GM21825 (cell line): ENCODE results near the gene BEND5.
A peak's percentile ranks its signal among the peaks of the same experiment; 100 is the strongest.

Experiments used
- ATAC-seq: cut with Tn5 transposase; IDR thresholded peaks from one replicate; pipeline ENCODE4 v1.9.1; 2021; ENCODE audit warnings: mild to moderate bottlenecking, moderate library complexity; ENCODE audit not compliant: unreplicated experiment

BEND5 gene, protein sequence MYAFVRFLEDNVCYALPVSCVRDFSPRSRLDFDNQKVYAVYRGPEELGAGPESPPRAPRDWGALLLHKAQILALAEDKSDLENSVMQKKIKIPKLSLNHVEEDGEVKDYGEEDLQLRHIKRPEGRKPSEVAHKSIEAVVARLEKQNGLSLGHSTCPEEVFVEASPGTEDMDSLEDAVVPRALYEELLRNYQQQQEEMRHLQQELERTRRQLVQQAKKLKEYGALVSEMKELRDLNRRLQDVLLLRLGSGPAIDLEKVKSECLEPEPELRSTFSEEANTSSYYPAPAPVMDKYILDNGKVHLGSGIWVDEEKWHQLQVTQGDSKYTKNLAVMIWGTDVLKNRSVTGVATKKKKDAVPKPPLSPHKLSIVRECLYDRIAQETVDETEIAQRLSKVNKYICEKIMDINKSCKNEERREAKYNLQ

DNA sequence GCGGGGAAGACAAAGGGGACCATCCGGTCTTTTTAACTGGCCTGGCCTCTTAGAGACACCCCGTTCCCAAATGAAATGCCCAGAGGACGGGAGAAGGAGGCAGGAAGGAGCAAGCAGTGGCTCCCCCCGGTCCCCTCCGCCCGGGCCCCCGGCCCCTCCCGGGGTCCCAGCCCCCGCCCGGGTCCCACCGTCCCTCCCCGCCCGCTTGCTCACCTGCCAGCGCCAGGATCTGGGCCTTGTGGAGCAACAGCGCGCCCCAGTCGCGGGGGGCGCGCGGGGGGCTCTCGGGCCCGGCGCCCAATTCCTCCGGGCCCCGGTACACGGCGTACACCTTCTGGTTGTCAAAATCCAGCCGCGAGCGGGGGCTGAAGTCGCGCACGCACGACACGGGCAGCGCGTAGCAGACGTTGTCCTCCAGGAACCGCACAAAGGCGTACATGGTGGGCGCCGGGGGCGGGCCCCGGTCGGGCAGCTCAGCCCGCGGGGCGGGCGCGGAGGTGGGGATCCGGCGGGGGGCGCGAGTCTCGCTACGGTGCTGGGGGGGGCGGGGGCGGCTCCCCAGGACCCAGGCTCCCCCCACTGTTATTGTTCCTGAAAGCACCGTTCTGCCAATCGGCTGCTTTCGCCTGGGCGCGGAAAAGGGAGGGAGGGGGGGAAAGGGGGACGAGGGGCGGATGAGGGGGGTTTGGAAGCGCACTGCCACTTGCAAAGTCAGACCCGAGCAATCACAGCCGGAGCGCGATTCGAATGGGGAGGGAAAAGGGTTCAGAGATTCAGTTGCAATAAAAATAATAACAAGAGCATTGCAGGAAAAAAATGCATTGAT, at the start of gene BEND5:
Gene BEND5, minus strand, starts transcription at position 499 of the 826 bp plus-strand sequence. Its CDS starts 60 bp downstream, at position 439.
- ATAC-seq: no peak

GRCh38 chr1:48823168-48823567, 46.5 kb upstream of the BEND5 start:
- no peak for ATAC-seq

GRCh38 chr1:48820491-48820890, 43.8 kb upstream of the BEND5 start:
- ATAC-seq: no peak

DNA sequence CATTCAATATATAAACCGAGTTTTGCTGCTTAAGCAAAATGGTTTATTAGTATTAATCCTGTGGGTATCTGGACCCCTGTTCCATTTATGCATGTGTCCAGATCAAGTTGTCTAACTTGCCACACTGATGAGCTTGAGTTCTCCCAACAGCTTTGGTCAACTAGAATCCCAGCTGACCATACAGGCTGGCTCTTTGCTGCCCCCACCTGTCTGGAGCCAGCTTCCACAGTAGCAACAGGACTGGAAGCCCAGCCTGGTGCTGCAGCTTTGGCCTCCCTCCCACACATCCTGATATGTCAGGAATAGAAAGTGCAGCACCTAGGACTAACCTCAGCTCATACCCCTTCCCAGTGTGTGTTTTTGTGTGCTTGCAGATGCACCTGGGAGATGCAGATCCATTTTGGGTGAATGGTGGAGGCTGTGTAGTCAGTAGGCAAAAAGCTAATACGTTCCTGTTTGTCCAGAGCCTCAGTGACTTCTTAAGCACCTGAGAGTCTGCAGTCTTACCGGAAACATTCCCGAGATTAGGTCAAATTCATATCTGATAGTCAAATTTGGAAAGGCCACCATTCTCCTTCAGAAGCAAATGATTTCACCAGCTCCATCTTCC, 40.9 kb upstream of the BEND5 start:
- ATAC-seq: peak; percentile 61

DNA sequence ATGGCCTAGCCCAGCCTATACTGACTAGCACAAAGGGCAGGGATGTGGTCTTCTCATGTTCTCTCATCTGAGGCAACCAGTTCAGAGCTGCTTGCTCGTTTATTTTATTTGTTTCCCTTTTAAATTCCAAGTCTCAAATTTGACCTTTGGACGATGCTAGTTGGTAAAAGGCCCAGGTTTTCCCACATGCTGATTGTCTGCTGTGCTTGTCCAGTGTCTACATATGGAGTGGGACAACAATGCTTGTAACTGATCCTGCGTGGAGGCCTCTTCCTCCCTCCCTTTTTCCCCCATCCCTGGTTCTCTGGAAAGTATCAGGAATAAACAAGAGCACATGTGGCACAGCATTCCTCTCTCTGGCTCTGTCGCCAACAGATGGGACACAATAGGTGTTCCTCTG, 34.0 kb upstream of the BEND5 start:
- no peak for ATAC-seq

GRCh38 chr1:48808496-48808895, 31.8 kb upstream of the BEND5 start:
- ATAC-seq: no peak

DNA sequence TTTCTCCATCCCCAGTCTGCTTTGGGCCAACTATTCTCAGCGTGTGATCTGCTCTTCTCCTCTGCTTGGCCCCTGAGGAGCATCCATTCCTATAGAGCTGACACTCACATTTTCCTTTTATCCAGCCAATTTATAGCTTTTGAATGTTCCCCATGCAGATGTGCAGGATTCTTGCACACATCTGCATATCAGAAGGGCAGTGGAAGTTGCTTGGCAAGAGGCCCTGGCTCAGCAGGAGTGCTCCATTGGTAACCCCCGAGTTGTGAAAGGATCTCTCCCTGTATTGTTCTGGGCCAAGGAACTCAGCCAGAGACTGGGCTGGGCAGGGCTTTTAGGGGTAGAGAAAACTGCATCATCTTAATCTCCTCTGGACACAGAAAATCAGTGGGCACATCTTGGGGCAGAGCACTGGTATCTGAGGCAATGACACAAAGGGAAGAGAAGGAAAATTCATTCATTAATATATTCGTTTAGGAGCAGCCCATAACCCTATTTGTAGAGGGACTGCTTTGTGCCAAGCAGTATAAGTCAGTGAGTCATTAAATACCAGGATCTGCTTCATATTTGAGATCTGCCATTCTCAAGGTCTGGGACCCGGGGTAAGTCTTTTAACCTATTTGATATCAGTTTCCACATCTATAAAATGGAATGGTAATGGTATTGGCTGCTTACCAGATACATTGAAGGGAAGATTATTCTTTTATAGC, 31.0 kb upstream of the BEND5 start:
- no peak for ATAC-seq

GRCh38 chr1:48803474-48803873, 26.8 kb upstream of the BEND5 start:
- no peak for ATAC-seq

DNA sequence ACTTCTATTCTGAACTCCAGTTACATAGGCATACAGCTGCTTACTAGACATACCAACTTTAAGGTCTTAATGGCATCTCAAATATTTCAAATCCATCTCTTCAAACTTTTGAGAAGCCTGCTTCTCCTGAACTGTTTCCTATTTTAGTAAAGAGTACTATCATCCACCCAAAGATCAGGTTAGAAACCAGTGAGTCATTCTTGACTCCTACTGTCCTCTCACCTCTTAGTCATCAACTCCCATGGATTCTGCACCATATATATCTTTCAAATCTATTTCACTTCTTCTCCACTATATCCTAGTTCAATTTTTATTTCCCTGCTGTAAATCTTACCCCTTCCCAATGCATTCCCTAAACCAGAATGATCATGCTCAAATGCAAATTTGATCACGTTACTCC, 18.1 kb upstream of the BEND5 start:
- no peak for ATAC-seq

DNA sequence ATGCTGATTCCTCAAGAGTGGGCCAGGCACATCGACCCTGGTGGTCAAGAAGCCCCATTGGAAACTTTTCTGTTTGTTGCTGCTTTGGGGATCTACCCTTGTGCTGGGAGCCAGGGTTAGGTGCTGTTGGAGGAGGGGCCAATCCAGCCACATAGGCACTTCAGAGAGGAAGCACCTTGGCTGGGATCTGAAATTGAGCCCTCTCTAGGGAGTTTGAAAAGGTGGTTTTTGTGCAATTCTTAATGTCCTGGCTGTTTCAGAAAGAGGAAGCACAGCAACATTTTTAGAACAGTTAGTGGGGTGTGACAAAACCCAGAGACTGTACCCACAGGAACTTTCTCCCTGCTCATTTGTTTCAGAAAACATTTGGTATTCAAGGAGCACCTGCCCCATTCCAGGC, 17.2 kb upstream of the BEND5 start:
- ATAC-seq: peak; percentile 93

DNA sequence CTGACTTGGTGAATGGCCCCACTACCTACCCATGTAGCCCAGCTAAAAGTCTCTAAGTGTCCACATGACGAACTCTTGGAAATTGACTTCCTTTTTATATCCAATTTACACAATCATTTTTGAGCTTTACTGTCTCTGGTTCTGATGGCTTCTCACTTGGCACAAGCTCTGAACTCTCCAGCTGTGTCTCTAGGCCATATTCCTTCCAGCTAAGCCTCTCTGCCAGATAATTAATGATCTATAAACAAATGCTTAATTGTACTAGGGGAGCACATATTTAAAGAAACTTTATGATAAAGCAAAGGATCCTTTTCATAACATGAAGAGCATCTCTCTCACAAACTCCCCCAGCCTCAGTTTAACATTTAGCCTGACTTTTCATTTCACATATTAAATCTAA, 16.3 kb upstream of the BEND5 start:
- ATAC-seq: no peak

- no peak for ATAC-seq
Observed at GRCh38 chr1:48790397-48790796, 13.7 kb upstream of the BEND5 start.

- ATAC-seq: no peak
Observed at GRCh38 chr1:48789903-48790302, 13.2 kb upstream of the BEND5 start.

DNA sequence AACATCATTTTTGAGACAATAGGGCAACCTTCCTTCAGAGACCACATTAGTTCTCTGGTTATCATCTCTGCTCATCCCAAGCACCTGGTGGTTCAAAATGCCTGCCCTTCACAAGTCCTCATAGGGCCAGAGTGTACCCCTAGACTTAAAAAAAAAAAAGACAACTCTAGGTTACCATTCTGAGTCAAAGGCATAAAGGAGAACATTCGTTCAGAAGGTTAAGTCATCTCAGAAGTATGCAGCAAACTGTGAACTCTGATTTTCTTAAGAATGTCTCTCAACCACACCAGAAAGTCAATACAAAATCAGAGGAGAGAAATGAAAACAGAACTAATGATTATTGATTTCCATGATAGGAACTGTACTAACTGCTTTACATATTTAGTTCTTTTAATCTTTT, 9.2 kb upstream of the BEND5 start:
- ATAC-seq: no peak

DNA sequence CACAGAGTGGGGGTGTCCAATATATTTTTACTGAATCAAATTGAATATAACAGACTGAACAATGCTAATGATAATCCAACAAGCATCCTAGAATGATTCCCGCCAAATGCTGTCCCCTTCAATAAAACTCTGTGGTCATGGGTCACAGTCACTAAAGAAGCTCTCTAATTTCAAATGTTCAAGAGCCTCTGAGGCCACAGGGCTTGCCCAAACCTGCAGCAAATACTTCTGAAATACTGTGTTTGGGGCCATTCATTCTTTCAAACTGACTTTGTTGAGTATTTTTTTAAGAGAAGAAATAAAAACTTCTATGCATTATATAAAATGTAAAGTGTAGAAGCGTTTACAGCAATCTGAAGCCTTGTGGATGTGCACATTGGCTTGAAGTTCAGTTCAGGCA, 7.6 kb upstream of the BEND5 start:
- no peak for ATAC-seq

DNA sequence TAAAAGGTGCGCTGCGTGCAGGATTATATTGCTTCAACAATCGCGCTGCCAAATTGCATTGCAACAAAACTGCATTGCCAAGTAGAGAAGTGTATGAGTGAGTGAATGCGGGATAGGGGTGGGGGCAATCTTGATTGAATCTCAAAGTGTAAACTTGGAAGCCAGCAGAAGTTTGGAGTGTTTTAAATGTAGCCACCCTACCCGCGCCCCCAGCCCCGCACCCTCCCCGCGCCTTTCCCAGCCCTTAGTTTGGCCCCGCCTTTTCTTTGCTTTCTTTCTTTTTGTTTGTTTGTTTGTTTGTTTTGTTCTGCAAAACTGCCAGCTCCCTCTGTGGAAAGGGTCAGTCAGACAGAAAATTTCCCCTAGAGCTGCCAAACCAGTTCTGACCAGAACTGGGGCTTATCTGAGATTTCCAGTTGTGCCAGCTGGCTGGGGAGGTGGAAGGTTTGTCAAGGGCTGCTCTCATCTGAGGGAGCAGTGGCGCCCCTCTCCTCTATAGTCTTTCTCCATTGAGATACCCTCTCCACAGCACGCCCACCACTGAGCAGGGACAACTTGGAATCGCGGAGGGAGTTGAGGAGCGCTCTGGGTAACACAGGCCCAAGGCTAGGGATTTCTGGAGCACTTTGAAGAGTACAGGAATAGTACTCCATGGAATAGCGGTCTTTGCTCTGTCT, 666 bp upstream of the BEND5 start:
- ATAC-seq: no peak

DNA sequence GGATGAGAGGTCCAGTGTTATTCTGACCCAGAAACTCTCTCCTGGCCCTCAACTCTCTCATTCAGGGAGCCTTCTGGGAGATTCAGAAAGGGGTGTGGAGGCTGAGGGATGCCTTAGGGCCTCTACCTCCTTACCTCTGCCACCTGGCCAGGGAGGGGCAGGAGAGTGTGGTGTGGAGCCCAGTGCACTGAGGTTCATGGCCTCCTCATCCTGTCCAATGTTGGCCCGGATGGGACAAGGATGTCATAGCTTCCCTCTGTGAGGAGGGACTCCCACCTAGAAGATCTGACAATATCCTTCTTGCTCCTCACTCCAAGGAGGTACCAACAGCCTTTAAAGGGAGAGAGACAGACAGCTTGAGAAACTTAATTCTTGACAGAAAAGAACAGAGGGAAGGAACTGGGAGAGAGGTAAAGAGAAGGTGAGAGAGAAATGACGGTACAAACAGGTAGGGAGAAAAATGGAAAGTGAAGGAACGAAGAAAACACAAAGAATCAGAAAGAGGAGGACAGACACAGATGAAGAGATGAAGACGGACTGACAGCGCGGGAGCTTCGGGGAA, 779 bp downstream of the BEND5 start:
- ATAC-seq: no peak

- no peak for ATAC-seq
Observed at GRCh38 chr1:48773133-48773532, 3.6 kb downstream of the BEND5 start.

DNA sequence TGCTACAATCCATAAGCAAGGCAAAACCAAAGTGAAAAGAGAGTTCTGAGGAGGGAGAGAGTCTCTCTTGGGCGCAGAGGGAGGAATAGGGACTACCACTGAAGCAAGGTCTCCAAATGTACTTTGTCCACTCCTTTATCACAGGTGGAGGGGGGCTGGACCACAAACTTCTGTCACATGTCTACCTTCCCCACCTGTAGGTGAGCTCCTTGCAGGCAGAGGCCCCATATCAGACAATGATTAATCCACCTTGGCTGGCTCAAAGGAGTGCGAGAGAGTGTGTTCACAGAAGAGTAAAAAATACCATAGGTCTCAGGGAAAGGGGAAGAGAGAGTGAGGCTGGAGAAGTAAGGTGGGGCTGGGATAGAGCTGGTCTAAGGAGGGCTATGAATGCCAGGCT, 4.5 kb downstream of the BEND5 start:
- no peak for ATAC-seq

- no peak for ATAC-seq
Observed at GRCh38 chr1:48771561-48771960, 5.1 kb downstream of the BEND5 start.
